MM.1S (cell line): ENCODE results near the gene SLC17A7.

Experiments used
- DNase-seq: peaks from one replicate; pipeline ENCODE4 v3.0.0-alpha.2; 2015
- H2AFZ ChIP-seq: fragments of 300-600 bp; sonication (generic); 2 replicates; pipeline ENCODE4 v1.6.0; 2016; ENCODE audit warnings: antibody characterized with exemption, low read length
- H3F3A ChIP-seq: fragments of 300-600 bp; sonication (generic); 2 replicates; pipeline ENCODE4 v1.6.1; 2016; ENCODE audit warnings: mild to moderate bottlenecking, antibody characterized with exemption, low read length, moderate library complexity, mixed read lengths; ENCODE audit not compliant: insufficient read depth
- H3K27ac ChIP-seq: fragments of 300-600 bp; sonication (generic); 2 replicates; pipeline ENCODE4 v1.5.1; 2016; ENCODE audit warnings: mild to moderate bottlenecking, low read length
- H3K27me3 ChIP-seq: fragments of 300-600 bp; sonication (generic); replicated peaks from 2 replicates; pipeline ENCODE4 v1.6.0; 2016; ENCODE audit warnings: low read length; ENCODE audit not compliant: insufficient read depth
- H3K36me3 ChIP-seq: fragments of 300-600 bp; sonication (generic); replicated peaks from 2 replicates; pipeline ENCODE4 v1.6.1; 2016; ENCODE audit warnings: mild to moderate bottlenecking, low read length, mixed read lengths; ENCODE audit not compliant: insufficient read depth
- H3K4me1 ChIP-seq: fragments of 300-600 bp; sonication (generic); 2 replicates; pipeline ENCODE4 v1.6.1; 2016; ENCODE audit warnings: low read length, mixed read lengths
- H3K4me2 ChIP-seq: fragments of 300-600 bp; sonication (generic); 2 replicates; pipeline ENCODE4 v1.6.0; 2016; ENCODE audit warnings: low read depth, low read length
- H3K4me3 ChIP-seq: fragments of 300-600 bp; sonication (generic); 2 replicates; pipeline ENCODE4 v1.5.1; 2016; ENCODE audit warnings: low read length, mixed read lengths
- H3K79me2 ChIP-seq: fragments of 300-600 bp; sonication (generic); 2 replicates; pipeline ENCODE4 v1.6.1; 2016; ENCODE audit warnings: mixed run types, low read length, mixed read lengths
- H3K9ac ChIP-seq: fragments of 300-600 bp; sonication (generic); 2 replicates; pipeline ENCODE4 v1.6.1; 2016; ENCODE audit warnings: low read length, mixed read lengths
- H3K9me2 ChIP-seq: fragments of 300-600 bp; sonication (generic); replicated peaks from 2 replicates; pipeline ENCODE4 v1.6.1; 2016; ENCODE audit warnings: mild to moderate bottlenecking, low read length, mixed read lengths; ENCODE audit not compliant: insufficient read depth
- H3K9me3 ChIP-seq: fragments of 300-600 bp; sonication (generic); replicated peaks from 2 replicates; pipeline ENCODE4 v1.6.1; 2016; ENCODE audit warnings: mild to moderate bottlenecking, low read length, mixed read lengths; ENCODE audit not compliant: insufficient read depth
- H4K20me1 ChIP-seq: fragments of 300-600 bp; sonication (generic); 2 replicates; pipeline ENCODE4 v1.6.1; 2016; ENCODE audit warnings: mild to moderate bottlenecking, low read length, moderate library complexity, mixed read lengths; ENCODE audit not compliant: insufficient read depth
- EZH2 ChIP-seq: fragments of 300-600 bp; sonication (generic); optimal IDR thresholded peaks from 2 replicates; pipeline ENCODE3; 2017; ENCODE audit warnings: low read depth, mild to moderate bottlenecking, antibody characterized with exemption, low read length, mixed read lengths
- EZH2phosphoT487 ChIP-seq: fragments of 300-600 bp; sonication (generic); IDR thresholded peaks from 2 replicates; pipeline ENCODE4 v1.6.1; 2018; ENCODE audit warnings: antibody characterized with exemption, low read length
- TF ChIP-seq, protein P1 (sequence below): fragments of 300-600 bp; sonication (generic); IDR thresholded peaks from 2 replicates; pipeline ENCODE4 v1.5.1; 2016; ENCODE audit warnings: antibody characterized with exemption, low read length, mixed read lengths

Gene SLC17A7

DNA sequence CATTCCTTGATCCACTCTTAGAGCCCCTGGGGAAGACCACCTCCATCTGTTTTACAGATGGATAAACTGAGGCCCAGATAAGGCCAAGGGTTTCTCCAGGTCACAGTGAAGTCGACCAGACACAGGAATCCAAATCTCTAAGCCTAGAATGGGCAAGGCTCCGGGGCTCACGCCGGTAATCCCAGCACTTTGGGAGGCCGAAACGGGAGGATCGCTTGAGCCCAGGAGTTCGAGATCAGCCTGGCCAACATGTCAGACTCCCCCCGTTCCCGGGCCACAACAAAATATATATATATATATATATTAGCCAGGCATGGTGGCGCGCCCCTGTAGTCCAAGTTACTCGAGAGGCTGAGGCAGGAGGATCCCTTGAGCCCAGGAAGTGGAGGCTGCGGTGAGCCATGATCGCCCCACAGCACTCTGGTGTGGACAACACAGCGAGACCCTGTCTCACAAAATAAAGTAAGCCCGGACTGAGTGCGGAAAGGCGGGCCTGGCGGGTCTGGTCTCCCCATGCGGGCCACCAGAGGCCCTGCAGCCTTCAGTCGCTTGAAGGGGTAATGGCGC lies 45.5 kb upstream of the SLC17A7 start:
- Histone ChIP-seq H3K9ac (peak overlapping the region; percentile 45; the same call in 1 of the 2 replicates), H3K9me3 (no peaks in the 10 kb centered on the region), H3K9me2 (no peaks in the 10 kb centered on the region), H3K79me2 (peaks cover 31% of the 10 kb centered on the region), H3F3A (peaks cover 43% of the 10 kb centered on the region), H4K20me1 (peaks cover 23% of the 10 kb centered on the region), H3K4me2 (peak overlapping the region; percentile 51; the same call in 1 of the 2 replicates), H3K4me1 (peaks cover 3% of the 10 kb centered on the region; the same call in 1 of the 2 replicates), H2AFZ (peak overlapping the region; percentile 83; the same call in 1 of the 2 replicates), H3K4me3 (peak overlapping the region; percentile 35; the same call in 1 of the 2 replicates), H3K27me3 (no peaks in the 10 kb centered on the region), H3K27ac (no peak overlapping the region), H3K36me3 (peaks cover 23% of the 10 kb centered on the region)
- no peak for TF ChIP-seq EZH2phosphoT487
- no peak for TF ChIP-seq EZH2
- TF ChIP-seq, protein P1, sequence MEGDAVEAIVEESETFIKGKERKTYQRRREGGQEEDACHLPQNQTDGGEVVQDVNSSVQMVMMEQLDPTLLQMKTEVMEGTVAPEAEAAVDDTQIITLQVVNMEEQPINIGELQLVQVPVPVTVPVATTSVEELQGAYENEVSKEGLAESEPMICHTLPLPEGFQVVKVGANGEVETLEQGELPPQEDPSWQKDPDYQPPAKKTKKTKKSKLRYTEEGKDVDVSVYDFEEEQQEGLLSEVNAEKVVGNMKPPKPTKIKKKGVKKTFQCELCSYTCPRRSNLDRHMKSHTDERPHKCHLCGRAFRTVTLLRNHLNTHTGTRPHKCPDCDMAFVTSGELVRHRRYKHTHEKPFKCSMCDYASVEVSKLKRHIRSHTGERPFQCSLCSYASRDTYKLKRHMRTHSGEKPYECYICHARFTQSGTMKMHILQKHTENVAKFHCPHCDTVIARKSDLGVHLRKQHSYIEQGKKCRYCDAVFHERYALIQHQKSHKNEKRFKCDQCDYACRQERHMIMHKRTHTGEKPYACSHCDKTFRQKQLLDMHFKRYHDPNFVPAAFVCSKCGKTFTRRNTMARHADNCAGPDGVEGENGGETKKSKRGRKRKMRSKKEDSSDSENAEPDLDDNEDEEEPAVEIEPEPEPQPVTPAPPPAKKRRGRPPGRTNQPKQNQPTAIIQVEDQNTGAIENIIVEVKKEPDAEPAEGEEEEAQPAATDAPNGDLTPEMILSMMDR: no peak
- DNase-seq: no peak

DNA sequence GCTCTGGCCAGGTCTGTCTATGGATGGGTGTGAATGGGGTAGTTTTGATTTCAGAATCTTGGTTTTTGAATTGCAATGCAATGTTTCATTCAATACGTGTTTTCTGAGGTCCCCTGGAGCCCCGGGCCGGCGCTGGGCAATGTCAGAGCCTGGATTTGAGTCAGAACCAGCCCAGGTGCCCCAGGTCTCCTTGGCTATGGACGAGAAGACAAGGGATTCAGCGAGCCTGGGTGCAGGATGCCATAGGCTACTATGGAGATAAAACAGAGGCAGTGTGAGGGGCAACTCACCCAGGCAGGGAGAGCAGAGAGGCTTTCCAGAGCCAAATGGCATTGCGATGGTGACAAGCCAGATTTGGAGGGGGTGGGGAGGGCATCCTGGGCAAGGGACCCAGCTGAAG lies 44.9 kb upstream of the SLC17A7 start:
- TF ChIP-seq, protein P1: no peak
- TF ChIP-seq EZH2phosphoT487 (no peak), EZH2 (no peak)
- no peak for DNase-seq
- Histone ChIP-seq H4K20me1 (peaks cover 23% of the 10 kb centered on the region), H3F3A (peaks cover 37% of the 10 kb centered on the region), H3K27me3 (no peaks in the 10 kb centered on the region), H3K9me2 (no peaks in the 10 kb centered on the region), H3K4me1 (peaks cover 3% of the 10 kb centered on the region; the same call in 1 of the 2 replicates), H3K36me3 (peaks cover 23% of the 10 kb centered on the region), H3K9ac (no peak overlapping the region), H2AFZ (peak overlapping the region; percentile 83; the same call in 1 of the 2 replicates), H3K4me2 (no peak overlapping the region), H3K27ac (no peak overlapping the region), H3K9me3 (no peaks in the 10 kb centered on the region), H3K4me3 (no peak overlapping the region), H3K79me2 (peaks cover 31% of the 10 kb centered on the region)

DNA sequence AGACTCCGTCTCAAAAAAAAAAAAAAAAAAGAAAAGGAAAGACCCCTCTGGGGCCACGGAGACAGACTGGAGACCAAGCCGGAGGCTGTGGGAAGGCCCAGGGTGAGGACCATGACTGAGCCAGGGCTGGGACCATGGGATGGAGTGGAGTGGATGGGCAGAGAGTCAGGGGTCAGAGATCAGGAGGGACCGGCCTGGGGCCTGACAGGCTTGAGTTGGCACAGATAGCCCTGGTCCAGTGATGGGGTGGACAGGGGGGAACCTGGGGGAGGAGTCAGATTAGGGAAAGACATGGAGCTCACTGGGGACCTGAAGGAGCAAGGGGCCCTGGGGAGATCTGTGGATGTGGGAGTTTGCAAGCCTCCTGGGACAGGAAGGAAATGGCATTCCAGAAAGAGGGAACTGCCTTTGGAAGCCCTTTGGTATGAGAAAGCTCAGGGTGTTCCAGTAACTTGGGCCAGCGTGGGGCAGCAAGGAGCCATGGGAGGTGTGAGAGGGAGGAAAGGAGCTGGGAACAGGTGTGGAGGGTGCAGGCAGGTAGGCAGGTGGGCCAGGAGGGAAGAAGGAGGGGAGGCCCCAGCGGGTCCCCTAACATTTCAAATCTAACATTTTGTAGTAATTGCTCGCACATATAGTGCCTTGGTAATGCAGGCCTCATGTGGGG lies 39.8 kb upstream of the SLC17A7 start:
- no peak overlapping the region for H3K4me3 ChIP-seq
- H3K9ac ChIP-seq: no peak overlapping the region
- no peak overlapping the region for H2AFZ ChIP-seq
- H3K9me2 ChIP-seq: no peaks in the 10 kb centered on the region
- TF ChIP-seq, protein P1: no peak
- TF ChIP-seq EZH2phosphoT487 (no peak), EZH2 (no peak)
- no peak overlapping the region for H3K4me2 ChIP-seq
- H3K27me3 ChIP-seq: no peaks in the 10 kb centered on the region
- H3K36me3 ChIP-seq: no peaks in the 10 kb centered on the region
- DNase-seq: no peak
- no peaks in the 10 kb centered on the region for H4K20me1 ChIP-seq
- H3K79me2 ChIP-seq: no peaks in the 10 kb centered on the region
- H3F3A ChIP-seq: no peaks in the 10 kb centered on the region
- no peaks in the 10 kb centered on the region for H3K9me3 ChIP-seq
- H3K4me1 ChIP-seq: no peaks in the 10 kb centered on the region
- H3K27ac ChIP-seq: no peak overlapping the region
